Endothelial cell of umbilical vein (primary cell): ENCODE results near the gene NINJ2.

Experiments used
- CTCF ChIP-seq, 2 donors: IDR thresholded peaks; 1 replicate in 1 of 2; 2 replicates in 1 of 2; pipeline ENCODE4 v1.5.1; 2011; ENCODE audit warnings: low read length in 2 of 2, mild to moderate bottlenecking in 2 of 2, moderate library complexity in 2 of 2, control low read depth in 1 of 2, inconsistent platforms in 1 of 2, low read depth in 1 of 2; ENCODE audit not compliant: insufficient read depth in 1 of 2; ENCODE audit errors: extremely low read depth in 1 of 2
- EZH2 ChIP-seq: IDR thresholded peaks from 2 replicates; pipeline ENCODE4 v1.6.1; 2012; ENCODE audit warnings: borderline replicate concordance, low read depth, mild to moderate bottlenecking, moderate library complexity, low read length, inconsistent platforms; ENCODE audit not compliant: severe bottlenecking
- MYC ChIP-seq: IDR thresholded peaks from one replicate; pipeline ENCODE4 v1.6.1; 2011; ENCODE audit warnings: mild to moderate bottlenecking, low read depth, low read length
- POLR2A ChIP-seq: IDR thresholded peaks from 2 replicates; pipeline ENCODE4 v1.6.1; 2012; ENCODE audit warnings: low read depth, mild to moderate bottlenecking, control low read depth, low read length
- POLR2AphosphoS5 ChIP-seq: IDR thresholded peaks from 2 replicates; pipeline ENCODE4 v1.6.1; 2012; ENCODE audit warnings: low read depth, mild to moderate bottlenecking, control low read depth, low read length, moderate library complexity; ENCODE audit not compliant: insufficient read depth

GRCh38 chr12:539540-540310 lies 123.5 kb downstream of the NINJ2 start:
- TF ChIP-seq CTCF (IDR thresholded peaks at IDR 0.05; ENCODE audit: extremely low read depth in 1 of 2, insufficient read depth in 1 of 2, low read depth in 1 of 2, low read length in 2 of 2), result no peak
- no peak for TF ChIP-seq EZH2
- TF ChIP-seq POLR2AphosphoS5, result no peak
- TF ChIP-seq POLR2A, result no peak
- TF ChIP-seq MYC, result no peak
